ENCODE measurements around the gene ELOA. TPM values are rescaled to one million over a fixed set of nuclear protein-coding genes. Genes with fewer than 3 reads are reported as not detected.

Gene ELOA
- total and polyA plus RNA-seq, 2 of the 13 experiments (the other 11 are each of a cell fraction or from before 2014, with no cell fraction given), result 14.2 to 28.5 TPM

- DNase-seq (ENCODE audit: low spot score) (no peak), FAIRE-seq (no peak), ATAC-seq (peak; percentile 17; the same call in 1 of the 3 replicates)
- no TSS peak for BruUV-seq (replicated peaks)
- Histone ChIP-seq H3K4me2 (ENCODE audit: low read depth, low read length) (no peak overlapping the region), H3K4me3 (replicated peaks in 1 of 3; ENCODE audit: insufficient read depth in 1 of 3, low read depth in 2 of 3, low read length in 3 of 3) (no peak overlapping the region), H3K36me3 (replicated peaks in 1 of 2; ENCODE audit: control insufficient read depth in 1 of 2, insufficient read depth in 2 of 2, low read length in 2 of 2) (peaks cover 25 to 76% of the 10 kb centered on the region in 2 experiments), H2AFZ (ENCODE audit: low read length) (no peak overlapping the region), H3K4me1 (ENCODE audit: insufficient read depth, low read length) (peaks cover 49% of the 10 kb centered on the region), H4K20me1 (ENCODE audit: insufficient read depth, low read length) (peaks cover 53% of the 10 kb centered on the region), H3K27me3 (ENCODE audit: control insufficient read depth in 1 of 2, insufficient read depth in 2 of 2, low read length in 2 of 2) (no peaks in the 10 kb centered on the region), H3K9ac (ENCODE audit: insufficient read depth, low read depth, low read length) (no peak overlapping the region), H3K9me3 (ENCODE audit: low read length) (no peaks in the 10 kb centered on the region), H3K79me2 (ENCODE audit: insufficient read depth, low read length) (peaks cover 55% of the 10 kb centered on the region), H3K27ac (ENCODE audit: extremely low read length, insufficient read depth, low read length) (no peak overlapping the region)
- TF ChIP-seq MYNN (CRISPR knock-in tag; IDR thresholded peaks at IDR 0.05; ENCODE audit: low read depth) (no peak), ZNF138 (CRISPR knock-in tag; IDR thresholded peaks at IDR 0.05; ENCODE audit: low read depth) (no peak), HMG20A (CRISPR knock-in tag; IDR thresholded peaks at IDR 0.05; ENCODE audit: borderline replicate concordance) (no peak), POLR2AphosphoS5 (IDR thresholded peaks at IDR 0.05; ENCODE audit: low read depth, low read length) (0 out of 2 replicates have a peak, but pooled peaks have one; percentile 21), ZSCAN9 (CRISPR knock-in tag; IDR thresholded peaks at IDR 0.05; ENCODE audit: borderline replicate concordance) (no peak), DNMT3B (CRISPR knock-in tag; conservative IDR thresholded peaks at IDR 0.05) (no peak), TCF7 (IDR thresholded peaks at IDR 0.05; ENCODE audit: low read depth) (no peak), PRDM15 (CRISPR knock-in tag; IDR thresholded peaks at IDR 0.05) (no peak), ZFY (CRISPR knock-in tag; IDR thresholded peaks at IDR 0.05) (no peak), ZNF792 (CRISPR knock-in tag; IDR thresholded peaks at IDR 0.05) (no peak), RBM22 (optimal IDR thresholded peaks at IDR 0.05; ENCODE audit: low read length) (peak; percentile 7), ZHX1 (CRISPR knock-in tag; IDR thresholded peaks at IDR 0.05; ENCODE audit: low read depth) (no peak), NR2F2 (IDR thresholded peaks at IDR 0.05; ENCODE audit: borderline replicate concordance, low read depth) (no peak), ZNF362 (CRISPR knock-in tag; IDR thresholded peaks at IDR 0.05; ENCODE audit: borderline replicate concordance) (no peak)
- WGBS (ENCODE audit: low lambda C conversion rate), result 97% methylated on average over 7 of the region's 7 CpGs
- in situ Hi-C loops (cut with HindIII; ENCODE audit: extremely low pct_ligation_motif_present, low pct_unique_long_range_greater_than_20kb), result no loop called here
- POLR2A ChIA-PET, result interaction anchor here (0.7 to 3.3 kb wide), 4 partner anchors 7 to 101 kb away, joined by 3 to 26 read pairs (median 4); partner anchors contain the start of genes ELOA, GALE and RPL11
- CTCF ChIA-PET (ENCODE audit: low intra/inter-chr PET ratio, low total read pairs), result no interaction called here
- intact Hi-C loops (cut with micrococcal nuclease; ENCODE audit: unreplicated experiment), result no loop called here
These were observed 43.7 kb upstream of the ELOA start for GRCh38 chr1:23699280-23700179.
